Measurements from ENCODE around the gene NOS3. TPM values are rescaled to one million over a fixed set of nuclear protein-coding genes. Genes with fewer than 3 reads are reported as not detected.
A peak's percentile ranks its signal among the peaks of the same experiment; 100 is the strongest.

NOS3 gene
- total RNA-seq, 2 experiments from 2014 or later: 5.8 to 6.1 TPM

- no peaks in the 10 kb centered on the region for H3K9me3 Mint-ChIP-seq
- no peak for DNase-seq
- H3K36me3 Mint-ChIP-seq: no peaks in the 10 kb centered on the region
- no peak overlapping the region for H3K27ac Mint-ChIP-seq
- no peak overlapping the region for H3K4me3 Mint-ChIP-seq
- H3K4me1 Mint-ChIP-seq: peaks cover 2% of the 10 kb centered on the region
- H3K27me3 Mint-ChIP-seq: no peaks in the 10 kb centered on the region
Observed at GRCh38 chr7:150968734-150969372, 22.0 kb upstream of the NOS3 start.

GRCh38 chr7:150969475-150969874, 21.3 kb upstream of the NOS3 start:
- Mint-ChIP-seq H3K36me3 (no peaks in the 10 kb centered on the region), H3K4me1 (peaks cover 6% of the 10 kb centered on the region), H3K4me3 (no peak overlapping the region), H3K9me3 (no peaks in the 10 kb centered on the region), H3K27ac (no peak overlapping the region), H3K27me3 (no peaks in the 10 kb centered on the region)
- DNase-seq: no peak

GRCh38 chr7:150970424-150970823, 20.4 kb upstream of the NOS3 start:
- no peaks in the 10 kb centered on the region for H3K36me3 Mint-ChIP-seq
- H3K27ac Mint-ChIP-seq: no peak overlapping the region
- no peaks in the 10 kb centered on the region for H3K9me3 Mint-ChIP-seq
- H3K27me3 Mint-ChIP-seq: peaks cover 2% of the 10 kb centered on the region
- H3K4me3 Mint-ChIP-seq: no peak overlapping the region
- peaks cover 8% of the 10 kb centered on the region for H3K4me1 Mint-ChIP-seq
- DNase-seq: no peak

- no peak overlapping the region for H3K4me3 Mint-ChIP-seq
- H3K9me3 Mint-ChIP-seq: no peaks in the 10 kb centered on the region
- peaks cover 8% of the 10 kb centered on the region for H3K4me1 Mint-ChIP-seq
- DNase-seq: no peak
- no peaks in the 10 kb centered on the region for H3K36me3 Mint-ChIP-seq
- H3K27ac Mint-ChIP-seq: no peak overlapping the region
- peaks cover 10% of the 10 kb centered on the region for H3K27me3 Mint-ChIP-seq
Observed at GRCh38 chr7:150971242-150972022, 19.4 kb upstream of the NOS3 start.

- no peak for DNase-seq
- peaks cover 16% of the 10 kb centered on the region for H3K27me3 Mint-ChIP-seq
- no peak overlapping the region for H3K27ac Mint-ChIP-seq
- peaks cover 12% of the 10 kb centered on the region for H3K4me1 Mint-ChIP-seq
- no peaks in the 10 kb centered on the region for H3K36me3 Mint-ChIP-seq
- H3K9me3 Mint-ChIP-seq: no peaks in the 10 kb centered on the region
- no peak overlapping the region for H3K4me3 Mint-ChIP-seq
Observed at GRCh38 chr7:150972023-150972468, 18.8 kb upstream of the NOS3 start.

GRCh38 chr7:150972741-150973140, 18.1 kb upstream of the NOS3 start:
- DNase-seq: no peak
- Mint-ChIP-seq H3K4me1 (peaks cover 16% of the 10 kb centered on the region), H3K36me3 (no peaks in the 10 kb centered on the region), H3K27me3 (peaks cover 21% of the 10 kb centered on the region), H3K27ac (no peak overlapping the region), H3K4me3 (no peak overlapping the region), H3K9me3 (no peaks in the 10 kb centered on the region)

GRCh38 chr7:150973571-150974451, 17.0 kb upstream of the NOS3 start:
- Mint-ChIP-seq H3K36me3 (no peaks in the 10 kb centered on the region), H3K27me3 (peaks cover 27% of the 10 kb centered on the region), H3K4me1 (peaks cover 19% of the 10 kb centered on the region), H3K9me3 (no peaks in the 10 kb centered on the region), H3K27ac (no peak overlapping the region), H3K4me3 (peak overlapping the region; percentile 51)
- DNase-seq: peak; percentile 19

- Mint-ChIP-seq H3K9me3 (no peaks in the 10 kb centered on the region), H3K27me3 (peaks cover 34% of the 10 kb centered on the region), H3K4me1 (peaks cover 22% of the 10 kb centered on the region), H3K4me3 (peak overlapping the region; percentile 76), H3K27ac (peak overlapping the region; percentile 73), H3K36me3 (no peaks in the 10 kb centered on the region)
- peak; percentile 74 for DNase-seq
Observed at GRCh38 chr7:150974468-150975391, 16.1 kb upstream of the NOS3 start.

GRCh38 chr7:150975536-150976319, 15.1 kb upstream of the NOS3 start:
- peaks cover 44% of the 10 kb centered on the region for H3K27me3 Mint-ChIP-seq
- peaks cover 20% of the 10 kb centered on the region for H3K4me1 Mint-ChIP-seq
- H3K4me3 Mint-ChIP-seq: peak overlapping the region; percentile 61
- H3K36me3 Mint-ChIP-seq: no peaks in the 10 kb centered on the region
- H3K9me3 Mint-ChIP-seq: no peaks in the 10 kb centered on the region
- H3K27ac Mint-ChIP-seq: no peak overlapping the region
- DNase-seq: no peak

GRCh38 chr7:150976529-150977381, 14.1 kb upstream of the NOS3 start:
- no peak for DNase-seq
- Mint-ChIP-seq H3K36me3 (no peaks in the 10 kb centered on the region), H3K4me1 (peaks cover 20% of the 10 kb centered on the region), H3K27me3 (peaks cover 55% of the 10 kb centered on the region), H3K9me3 (no peaks in the 10 kb centered on the region), H3K27ac (no peak overlapping the region), H3K4me3 (peak overlapping the region; percentile 75)

GRCh38 chr7:150977382-150978125, 13.3 kb upstream of the NOS3 start:
- no peaks in the 10 kb centered on the region for H3K36me3 Mint-ChIP-seq
- H3K9me3 Mint-ChIP-seq: no peaks in the 10 kb centered on the region
- peak overlapping the region; percentile 75 for H3K4me3 Mint-ChIP-seq
- peaks cover 60% of the 10 kb centered on the region for H3K27me3 Mint-ChIP-seq
- peaks cover 20% of the 10 kb centered on the region for H3K4me1 Mint-ChIP-seq
- H3K27ac Mint-ChIP-seq: no peak overlapping the region
- DNase-seq: no peak

- H3K4me3 Mint-ChIP-seq: peak within 1 kb of the TSS; percentile 75
- H3K36me3 Mint-ChIP-seq: no peaks in the 10 kb centered on the region
- H3K4me1 Mint-ChIP-seq: peaks cover 23% of the 10 kb centered on the region
- no peaks in the 10 kb centered on the region for H3K9me3 Mint-ChIP-seq
- H3K27ac Mint-ChIP-seq: no peak within 1 kb of the TSS
- H3K27me3 Mint-ChIP-seq: peaks cover 67% of the 10 kb centered on the region
- peak; percentile 26 for DNase-seq
Observed at GRCh38 chr7:150978126-150978789, 12.6 kb upstream of the NOS3 start, which contains the start of gene KCNH2. KCNH2 (minus strand) TSS chr7:150978321; CDS start chr7:150977913, 408 bp downstream.
